Kidney epithelial cell (primary cell): ENCODE data around the gene TACC2. TPM values are rescaled to one million over a fixed set of nuclear protein-coding genes. Genes with fewer than 3 reads are reported as not detected.

ENCODE experiments used
- DNase-seq: peaks from one replicate; pipeline ENCODE4 v3.0.0-alpha.2; 2010; ENCODE audit warnings: low read depth
- H3K27me3 ChIP-seq: 2 replicates; pipeline ENCODE4 v1.6.0; 2011; ENCODE audit warnings: low read length; ENCODE audit not compliant: control insufficient read depth, insufficient read depth
- H3K36me3 ChIP-seq: 2 replicates; pipeline ENCODE4 v1.5.1; 2011; ENCODE audit warnings: low read length; ENCODE audit not compliant: control insufficient read depth, insufficient read depth
- H3K4me3 ChIP-seq: 2 replicates; pipeline ENCODE4 v1.5.1; 2011; ENCODE audit warnings: low read depth, mild to moderate bottlenecking, control low read depth, low read length
- CTCF ChIP-seq: IDR thresholded peaks from 2 replicates; pipeline ENCODE4 v1.5.1; 2011; ENCODE audit warnings: mild to moderate bottlenecking, moderate library complexity, low read length, control low read depth, inconsistent platforms; ENCODE audit not compliant: insufficient read depth, poor library complexity, severe bottlenecking
- total RNA-seq: library from RNA; depleted of rRNA; stranded (reverse); fragments of >200 nt; gene quantifications from 2 replicates; pipeline ENCODE4 v1.2.3, GENCODE V29; 2015

Gene TACC2
- total RNA-seq, 1 donor from 2014 or later = 26.9 TPM

DNA sequence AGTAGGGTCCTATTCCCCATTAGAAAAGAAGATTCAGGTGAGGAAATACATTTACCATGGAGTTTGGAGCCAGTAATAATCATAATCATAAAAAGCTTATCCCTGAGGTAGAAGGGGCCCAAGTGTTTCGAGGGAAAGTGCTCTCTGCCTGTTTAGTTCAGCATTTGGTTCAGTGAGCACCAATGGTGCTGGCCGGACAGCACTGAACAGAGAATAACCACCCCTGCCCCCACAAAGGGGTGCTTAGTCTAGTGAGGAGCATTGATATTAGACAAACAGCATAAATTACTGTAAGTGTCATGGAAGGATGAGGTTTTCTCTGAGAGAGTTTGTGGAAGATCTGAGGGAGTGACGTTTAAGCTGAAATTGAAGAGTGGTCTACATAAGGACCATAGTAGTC, 39.5 kb upstream of the TACC2 start:
- Histone ChIP-seq H3K36me3 (no peaks in the 10 kb centered on the region), H3K4me3 (no peak overlapping the region), H3K27me3 (no peaks in the 10 kb centered on the region)
- no peak for TF ChIP-seq CTCF
- DNase-seq = no peak

- no peak overlapping the region for H3K4me3 ChIP-seq
- DNase-seq = no peak
- no peak for TF ChIP-seq CTCF
- no peaks in the 10 kb centered on the region for H3K27me3 ChIP-seq
- H3K36me3 ChIP-seq = no peaks in the 10 kb centered on the region
Measured at GRCh38 chr10:121952226-121952625, 36.7 kb upstream of the TACC2 start.

DNA sequence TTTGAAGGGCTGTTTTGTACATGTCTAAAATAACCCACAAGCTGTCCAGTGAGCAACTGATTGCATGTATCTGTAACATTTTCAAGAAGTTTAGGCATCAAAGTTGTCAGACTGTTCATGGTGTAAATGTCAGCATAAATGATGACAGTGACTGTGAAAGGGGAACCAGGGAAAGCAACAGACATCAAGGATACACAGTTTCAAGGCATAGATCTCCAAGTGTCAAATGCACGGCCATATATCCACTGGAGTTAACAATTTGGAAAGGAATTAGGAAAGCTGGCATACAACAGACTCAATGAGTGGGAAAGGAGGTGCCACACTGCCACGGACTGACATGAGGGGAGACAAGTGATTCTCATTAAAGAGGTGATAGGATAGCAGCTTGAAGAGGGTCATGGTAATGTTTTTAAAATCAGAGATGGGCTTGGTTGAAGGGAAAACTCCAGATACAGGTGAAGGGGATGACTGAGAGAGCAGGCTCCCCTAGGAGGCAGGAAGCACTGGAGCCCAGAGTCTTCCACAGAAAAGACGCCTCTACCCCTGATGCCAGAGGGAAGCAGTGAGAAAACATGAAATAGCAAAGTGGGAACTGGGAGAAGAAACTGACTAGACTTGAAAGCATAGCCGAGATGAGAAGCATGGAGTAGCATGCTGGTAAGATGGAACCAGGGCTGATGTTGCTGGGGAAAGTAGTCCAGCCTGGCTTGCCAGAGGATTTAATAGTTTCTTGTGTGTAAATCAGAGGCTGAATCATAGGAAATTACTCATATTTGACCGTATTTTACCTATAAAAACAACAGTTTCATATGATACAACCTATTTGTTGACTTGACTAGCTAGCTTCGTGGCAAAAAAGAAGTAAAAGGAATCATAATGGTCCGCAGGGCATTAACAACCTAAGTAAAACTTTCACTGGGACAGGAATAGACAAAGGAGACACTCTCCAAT, 32.6 kb upstream of the TACC2 start:
- Histone ChIP-seq H3K36me3 (no peaks in the 10 kb centered on the region), H3K4me3 (no peak overlapping the region)

GRCh38 chr10:121959671-121960070, 29.3 kb upstream of the TACC2 start:
- no peak for DNase-seq
- Histone ChIP-seq H3K27me3 (no peaks in the 10 kb centered on the region), H3K4me3 (no peak overlapping the region), H3K36me3 (no peaks in the 10 kb centered on the region)
- TF ChIP-seq CTCF = no peak

More for the DNA sequence above, 32.6 kb upstream of the TACC2 start:
- no peak for DNase-seq
- TF ChIP-seq CTCF = no peak
- no peaks in the 10 kb centered on the region for H3K27me3 ChIP-seq

DNA sequence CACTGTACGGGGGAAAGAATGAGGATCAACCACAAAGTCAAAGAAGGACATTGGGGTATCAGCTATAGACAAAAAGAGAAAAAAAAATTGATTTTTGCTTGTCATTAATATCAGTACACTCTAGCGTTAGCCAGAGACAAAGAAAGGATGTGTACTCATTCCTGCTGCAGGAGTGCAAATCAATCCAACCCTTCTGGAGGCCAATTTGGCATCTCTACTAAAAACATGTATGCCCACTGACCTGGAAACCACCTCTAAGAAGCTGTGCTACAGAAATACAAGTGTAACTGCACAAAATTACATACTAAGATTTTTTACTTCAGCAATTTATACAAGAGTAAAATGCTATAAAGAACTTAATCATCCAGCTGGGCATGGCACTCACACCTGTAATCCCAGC, 27.5 kb upstream of the TACC2 start:
- no peak for TF ChIP-seq CTCF
- no peak for DNase-seq
- Histone ChIP-seq H3K4me3 (no peak overlapping the region), H3K36me3 (no peaks in the 10 kb centered on the region), H3K27me3 (no peaks in the 10 kb centered on the region)
